ENCODE results near the gene DNAH17. TPM values are rescaled to one million over a fixed set of nuclear protein-coding genes. Genes with fewer than 3 reads are reported as not detected.

Gene DNAH17
- total RNA-seq, 4 donors from 2014 or later: 0.89 to 15.4 (median 3.8) TPM

- 87 to 88% methylated on average over 7 of the region's 7 CpGs for WGBS, 2 donors
- intact Hi-C loops (cut with DNase I; ENCODE audit: low total_unique reads): no loop called here
- TF ChIP-seq POLR2A (IDR thresholded peaks at IDR 0.05) (no peak), CTCF (IDR thresholded peaks at IDR 0.05) (no peak)
- no peak overlapping the region for H3K4me3 ChIP-seq (ENCODE audit: low read depth, poor library complexity, severe bottlenecking)
- no peak for DNase-seq (ENCODE audit: low spot score in 2 of 2)
These were observed 14.5 kb downstream of the DNAH17 start for GRCh38 chr17:78562734-78563133.

- no peak for TF ChIP-seq POLR2A (IDR thresholded peaks at IDR 0.05)
- intact Hi-C loops (cut with DNase I; ENCODE audit: low total_unique reads): no loop called here
- DNase-seq (ENCODE audit: low spot score in 2 of 2): no peak
- 90 to 92% methylated on average over 7 to 10 of the region's 10 CpGs for WGBS, 2 donors
- H3K4me3 ChIP-seq (ENCODE audit: low read depth, poor library complexity, severe bottlenecking): no peak overlapping the region
These were observed 16.0 kb downstream of the DNAH17 start for GRCh38 chr17:78561166-78561565.

GRCh38 chr17:78560731-78561130 is 16.5 kb downstream of the DNAH17 start:
- intact Hi-C loops (cut with DNase I; ENCODE audit: low total_unique reads): no loop called here
- DNase-seq (ENCODE audit: low spot score in 2 of 2): no peak
- WGBS, 2 donors: 93 to 95% methylated on average over 20 to 22 of the region's 22 CpGs
- TF ChIP-seq CTCF (IDR thresholded peaks at IDR 0.05) (no peak), POLR2A (IDR thresholded peaks at IDR 0.05) (no peak)
- H3K4me3 ChIP-seq (ENCODE audit: low read depth, poor library complexity, severe bottlenecking): no peak overlapping the region

- intact Hi-C loops (cut with DNase I; ENCODE audit: low total_unique reads): no loop called here
- TF ChIP-seq POLR2A (IDR thresholded peaks at IDR 0.05) (no peak), CTCF (IDR thresholded peaks at IDR 0.05) (no peak)
- no peak for DNase-seq (ENCODE audit: low spot score in 2 of 2)
- 37 to 45% methylated on average over 17 of the region's 17 CpGs for WGBS, 2 donors
- H3K4me3 ChIP-seq (ENCODE audit: low read depth, poor library complexity, severe bottlenecking): no peak overlapping the region
These were observed 17.3 kb downstream of the DNAH17 start for GRCh38 chr17:78559749-78560368.

- WGBS, 2 donors: 89 to 91% methylated on average over 5 of the region's 5 CpGs
- intact Hi-C loops (cut with DNase I; ENCODE audit: low total_unique reads): no loop called here
- H3K4me3 ChIP-seq (ENCODE audit: low read depth, poor library complexity, severe bottlenecking): no peak overlapping the region
- no peak for DNase-seq (ENCODE audit: low spot score in 2 of 2)
- no peak for TF ChIP-seq POLR2A (IDR thresholded peaks at IDR 0.05)
These were observed 18.2 kb downstream of the DNAH17 start for GRCh38 chr17:78558989-78559388.

- DNase-seq (ENCODE audit: low spot score in 2 of 2): no peak
- intact Hi-C loops (cut with DNase I; ENCODE audit: low total_unique reads): no loop called here
- 73 to 77% methylated on average over 10 of the region's 10 CpGs for WGBS, 2 donors
- H3K4me3 ChIP-seq (ENCODE audit: low read depth, poor library complexity, severe bottlenecking): no peak overlapping the region
- TF ChIP-seq POLR2A (IDR thresholded peaks at IDR 0.05): no peak
- TF ChIP-seq CTCF (IDR thresholded peaks at IDR 0.05): peak in 1 of 3 donors; percentile 72
These were observed 18.9 kb downstream of the DNAH17 start for GRCh38 chr17:78558181-78558850.

All from lower leg skin (tissue), 4 donors.